ENCODE results near the gene PRKN. TPM values are rescaled to one million over a fixed set of nuclear protein-coding genes. Genes with fewer than 3 reads are reported as not detected.

The PRKN gene
- total and polyA plus RNA-seq, 2 experiments from 2014 or later, result 11.7 to 28.1 TPM

- no peak for TF ChIP-seq CTCF (IDR thresholded peaks at IDR 0.05; ENCODE audit: low read depth, low read length)
- H3K36me3 ChIP-seq, result no peaks in the 10 kb centered on the region
- no peak overlapping the region for H3K27ac ChIP-seq
- no peak overlapping the region for H3K4me3 ChIP-seq
- no peaks in the 10 kb centered on the region for H3K9me3 ChIP-seq (ENCODE audit: low read depth)
- peaks cover 5% of the 10 kb centered on the region for H3K4me1 ChIP-seq (ENCODE audit: low read depth)
- no peaks in the 10 kb centered on the region for H3K27me3 ChIP-seq
- no peak for DNase-seq (ENCODE audit: low read depth in 1 of 2, low spot score in 1 of 2)
These were observed 14.9 kb downstream of the PRKN start for GRCh38 chr6:162712694-162713093.

GRCh38 chr6:162711376-162711775 lies 16.2 kb downstream of the PRKN start:
- no peak overlapping the region for H3K4me3 ChIP-seq
- H3K27me3 ChIP-seq, result no peaks in the 10 kb centered on the region
- H3K36me3 ChIP-seq, result no peaks in the 10 kb centered on the region
- no peak for TF ChIP-seq CTCF (IDR thresholded peaks at IDR 0.05; ENCODE audit: low read depth, low read length)
- no peaks in the 10 kb centered on the region for H3K9me3 ChIP-seq (ENCODE audit: low read depth)
- peaks cover 10% of the 10 kb centered on the region for H3K4me1 ChIP-seq (ENCODE audit: low read depth)
- DNase-seq (ENCODE audit: low read depth in 1 of 2, low spot score in 1 of 2), result no peak
- H3K27ac ChIP-seq, result no peak overlapping the region

- peaks cover 14% of the 10 kb centered on the region for H3K4me1 ChIP-seq (ENCODE audit: low read depth)
- H3K4me3 ChIP-seq, result no peak overlapping the region
These were observed 16.6 kb downstream of the PRKN start for GRCh38 chr6:162710936-162711335.

GRCh38 chr6:162710419-162710818 lies 17.1 kb downstream of the PRKN start:
- no peaks in the 10 kb centered on the region for H3K27me3 ChIP-seq
- DNase-seq (ENCODE audit: low read depth in 1 of 2, low spot score in 1 of 2), result no peak
- H3K4me3 ChIP-seq, result no peak overlapping the region
- peaks cover 19% of the 10 kb centered on the region for H3K4me1 ChIP-seq (ENCODE audit: low read depth)
- H3K27ac ChIP-seq, result no peak overlapping the region
- H3K36me3 ChIP-seq, result no peaks in the 10 kb centered on the region
- H3K9me3 ChIP-seq (ENCODE audit: low read depth), result no peaks in the 10 kb centered on the region
- TF ChIP-seq CTCF (IDR thresholded peaks at IDR 0.05; ENCODE audit: low read depth, low read length), result no peak

More at GRCh38 chr6:162710936-162711335, 16.6 kb downstream of the PRKN start:
- no peak for TF ChIP-seq CTCF (IDR thresholded peaks at IDR 0.05; ENCODE audit: low read depth, low read length)
- H3K36me3 ChIP-seq, result no peaks in the 10 kb centered on the region
- H3K9me3 ChIP-seq (ENCODE audit: low read depth), result no peaks in the 10 kb centered on the region
- no peak for DNase-seq (ENCODE audit: low read depth in 1 of 2, low spot score in 1 of 2)
- H3K27ac ChIP-seq, result no peak overlapping the region
- H3K27me3 ChIP-seq, result no peaks in the 10 kb centered on the region

- Histone ChIP-seq H3K36me3 (no peaks in the 10 kb centered on the region), H3K27ac (no peak overlapping the region), H3K4me3 (no peak overlapping the region), H3K27me3 (no peaks in the 10 kb centered on the region), H3K4me1 (ENCODE audit: low read depth) (peaks cover 20% of the 10 kb centered on the region), H3K9me3 (ENCODE audit: low read depth) (no peaks in the 10 kb centered on the region)
- DNase-seq (ENCODE audit: low read depth in 1 of 2, low spot score in 1 of 2), result no peak
- TF ChIP-seq CTCF (IDR thresholded peaks at IDR 0.05; ENCODE audit: low read depth, low read length), result no peak
These were observed 18.1 kb downstream of the PRKN start for GRCh38 chr6:162709431-162709830.

GRCh38 chr6:162708971-162709370 lies 18.6 kb downstream of the PRKN start:
- Histone ChIP-seq H3K27ac (no peak overlapping the region), H3K36me3 (no peaks in the 10 kb centered on the region), H3K27me3 (no peaks in the 10 kb centered on the region), H3K9me3 (ENCODE audit: low read depth) (no peaks in the 10 kb centered on the region), H3K4me3 (no peak overlapping the region), H3K4me1 (ENCODE audit: low read depth) (peaks cover 19% of the 10 kb centered on the region)
- no peak for DNase-seq (ENCODE audit: low read depth in 1 of 2, low spot score in 1 of 2)
- TF ChIP-seq CTCF (IDR thresholded peaks at IDR 0.05; ENCODE audit: low read depth, low read length), result no peak
